Measurements from ENCODE around the gene DPYSL4.

DPYSL4 gene

DNA sequence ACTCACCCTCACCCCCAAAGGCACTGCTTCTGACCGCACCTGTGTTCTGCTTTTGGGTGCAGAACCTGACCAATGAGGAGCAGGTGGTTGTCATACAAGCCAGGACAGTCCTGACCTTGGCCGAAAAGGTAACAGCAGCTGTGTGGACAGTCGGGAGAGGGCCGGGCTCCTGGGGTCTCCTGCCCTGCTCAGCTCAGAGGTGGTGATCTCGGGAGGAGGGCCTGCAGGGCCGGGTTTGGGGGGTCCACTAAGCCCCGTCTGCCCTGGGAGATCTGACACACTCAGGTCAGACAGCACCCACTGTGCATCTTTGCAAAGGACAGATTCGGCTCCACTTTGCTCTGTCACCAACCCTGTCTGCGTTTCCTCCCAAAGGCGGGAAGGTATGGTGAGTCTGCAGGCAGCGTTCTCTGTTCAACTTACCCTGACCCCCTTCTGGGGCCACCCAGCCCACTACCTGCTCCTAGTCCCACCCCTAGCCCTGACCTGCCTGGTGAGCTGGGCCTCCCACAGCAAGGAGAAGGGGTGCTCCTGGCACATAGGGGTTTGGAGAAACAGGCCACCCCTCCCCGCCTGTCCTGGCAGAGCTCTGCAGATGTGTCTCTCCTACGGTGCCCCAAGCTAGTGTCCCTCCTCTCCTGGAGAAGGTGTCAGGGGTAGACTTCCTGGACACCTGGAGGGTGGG lies 33.7 kb upstream of the DPYSL4 start:
- no peak for TF ChIP-seq Cebpa-rat (IDR thresholded peaks at IDR 0.05)
- H3K27ac ChIP-seq: no peak overlapping the region
- H3K4me1 ChIP-seq: peaks cover 0 to 32% (median 14%) of the 10 kb centered on the region in 10 experiments; a peak in 10 of 20 replicates
- H4K20me1 ChIP-seq: 0 out of 22 replicates have a peak, but pooled peaks cover 0 to 20% (median 0%) of the 10 kb centered on the region in 11 experiments
- H3K9me3 ChIP-seq (replicated peaks in 1 of 11): no peaks in the 10 kb centered on the region
- H3K27me3 ChIP-seq: no peaks in the 10 kb centered on the region
- H3K4me2 ChIP-seq: peak overlapping the region in 1 of 11 experiments; percentile 23; a peak in 1 of 22 replicates
- no peak overlapping the region for H3K4me3 ChIP-seq
- H3K36me3 ChIP-seq: no peaks in the 10 kb centered on the region
- no peak overlapping the region for H3K9ac ChIP-seq

DNA sequence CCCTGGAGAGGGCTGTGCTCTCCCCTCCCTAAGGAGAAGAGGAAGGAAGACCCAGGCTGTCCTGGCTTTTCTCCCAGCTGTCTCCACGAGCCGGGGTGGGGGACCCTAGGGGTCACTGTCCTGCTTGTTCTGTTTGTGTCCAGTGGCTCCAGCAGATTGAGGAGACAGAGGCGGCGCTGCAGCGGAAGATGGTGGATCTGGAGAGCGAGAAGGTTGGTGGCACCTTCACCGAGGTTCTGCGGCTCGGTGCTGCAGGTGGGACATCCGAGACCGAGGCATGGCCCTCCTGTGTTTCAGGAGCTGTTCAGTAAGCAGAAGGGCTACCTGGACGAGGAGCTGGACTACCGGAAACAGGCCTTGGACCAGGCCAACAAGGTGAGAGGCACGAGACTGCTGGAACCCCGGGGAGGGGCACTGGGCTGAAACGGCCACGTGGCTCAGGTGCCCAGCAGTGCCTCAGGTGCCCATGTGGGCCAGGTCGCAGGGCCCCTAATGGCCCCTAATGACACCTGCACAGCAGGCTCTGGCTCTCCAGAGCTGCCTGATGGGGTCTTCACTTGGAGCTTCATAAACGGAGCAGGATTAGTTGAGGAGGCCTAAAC lies 33.0 kb upstream of the DPYSL4 start:
- Histone ChIP-seq H3K9me3 (replicated peaks in 1 of 11) (no peaks in the 10 kb centered on the region), H3K27ac (no peak overlapping the region), H3K27me3 (no peaks in the 10 kb centered on the region), H3K4me3 (no peak overlapping the region), H4K20me1 (0 out of 22 replicates have a peak, but pooled peaks cover 0 to 14% (median 0%) of the 10 kb centered on the region in 11 experiments), H3K4me1 (peaks cover 0 to 32% (median 14%) of the 10 kb centered on the region in 10 experiments; a peak in 10 of 20 replicates), H3K9ac (no peak overlapping the region), H3K4me2 (peak overlapping the region in 4 of 11 experiments; percentile 17 to 40 (median 26); a peak in 4 of 22 replicates), H3K36me3 (no peaks in the 10 kb centered on the region)
- TF ChIP-seq Cebpa-rat (IDR thresholded peaks at IDR 0.05): no peak

DNA sequence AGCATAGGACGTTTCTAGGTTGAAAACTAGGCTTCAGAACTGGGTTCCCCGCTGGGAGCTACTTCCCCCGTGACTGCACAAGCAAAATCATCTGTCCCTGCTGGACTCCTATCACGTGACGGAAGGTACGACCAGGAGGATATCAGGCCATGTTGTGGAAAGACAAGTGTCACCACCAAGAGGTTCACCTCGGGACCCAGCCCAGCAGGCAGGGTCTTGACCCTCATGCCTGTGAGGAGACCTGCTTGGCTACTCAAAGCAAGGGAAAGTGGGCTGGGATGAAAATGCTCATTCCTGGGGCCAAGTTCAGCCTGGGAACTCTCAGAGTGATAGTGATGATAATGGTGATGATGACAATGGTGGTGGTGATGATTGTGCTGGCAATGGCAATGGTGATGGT lies 32.3 kb upstream of the DPYSL4 start:
- no peak for TF ChIP-seq Cebpa-rat (IDR thresholded peaks at IDR 0.05)
- Histone ChIP-seq H3K4me2 (no peak overlapping the region), H3K4me3 (no peak overlapping the region), H3K4me1 (peaks cover 0 to 38% (median 19%) of the 10 kb centered on the region in 10 experiments; a peak in 10 of 20 replicates), H3K9ac (no peak overlapping the region), H3K9me3 (replicated peaks in 1 of 11) (no peaks in the 10 kb centered on the region), H3K27ac (no peak overlapping the region), H3K27me3 (no peaks in the 10 kb centered on the region), H4K20me1 (0 out of 22 replicates have a peak, but pooled peaks cover 0 to 14% (median 0%) of the 10 kb centered on the region in 11 experiments), H3K36me3 (no peaks in the 10 kb centered on the region)

DNA sequence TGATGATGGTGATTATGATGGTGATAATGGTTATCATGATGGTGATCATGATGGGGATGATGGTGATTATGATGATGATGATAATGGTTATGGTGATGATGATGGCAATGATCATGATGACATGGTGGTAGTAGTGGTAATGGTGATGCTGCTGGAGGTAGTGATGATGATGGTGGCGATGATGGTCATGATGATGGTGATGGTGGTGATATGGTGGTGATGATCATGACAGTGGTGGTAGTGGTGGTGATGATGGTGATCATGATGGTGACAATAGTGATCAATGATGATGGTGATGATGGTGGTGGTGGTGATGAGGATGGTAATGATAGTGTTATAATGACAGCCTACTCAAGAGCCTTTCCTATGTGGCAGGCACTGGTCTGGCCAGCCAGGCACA lies 31.8 kb upstream of the DPYSL4 start:
- Histone ChIP-seq H4K20me1 (0 out of 22 replicates have a peak, but pooled peaks cover 0 to 14% (median 0%) of the 10 kb centered on the region in 11 experiments), H3K36me3 (no peaks in the 10 kb centered on the region), H3K9me3 (replicated peaks in 1 of 11) (no peaks in the 10 kb centered on the region), H3K9ac (no peak overlapping the region), H3K27ac (no peak overlapping the region), H3K4me3 (no peak overlapping the region), H3K27me3 (no peaks in the 10 kb centered on the region), H3K4me1 (peaks cover 0 to 40% (median 23%) of the 10 kb centered on the region in 10 experiments; a peak in 10 of 20 replicates), H3K4me2 (no peak overlapping the region)
- TF ChIP-seq Cebpa-rat (IDR thresholded peaks at IDR 0.05): no peak

DNA sequence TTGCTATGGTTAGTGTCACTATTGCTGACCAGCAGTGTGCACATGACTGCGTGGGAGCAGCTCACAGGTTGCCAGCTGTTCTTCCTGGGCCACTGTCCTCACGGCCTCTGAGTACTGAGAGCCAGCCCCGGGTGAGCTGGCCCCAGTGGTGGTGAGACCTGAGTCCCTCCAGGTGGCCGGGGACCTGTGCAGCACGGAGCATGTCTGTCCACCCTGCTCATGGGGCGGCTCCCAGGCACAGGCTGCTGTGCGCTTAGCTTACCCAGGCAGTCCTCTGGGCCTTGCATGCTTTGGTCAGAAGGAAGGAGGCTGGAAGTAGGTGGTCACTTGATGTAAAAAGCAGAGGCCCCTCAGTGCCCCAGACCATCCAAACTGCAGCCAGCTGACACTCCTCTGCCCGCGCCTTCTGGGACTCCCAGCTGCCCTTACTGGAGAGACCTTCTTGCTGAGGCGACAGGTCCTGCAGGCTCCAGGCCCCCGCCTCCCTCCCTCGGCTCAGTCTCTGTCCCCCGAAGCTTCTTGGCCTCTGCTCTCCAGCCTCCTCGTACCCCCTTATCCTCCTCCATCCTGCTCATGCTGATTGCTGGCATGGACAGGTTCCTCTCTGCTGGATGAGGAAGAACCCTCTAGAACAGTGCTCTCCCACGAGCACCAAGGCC lies 30.9 kb upstream of the DPYSL4 start:
- 0 out of 22 replicates have a peak, but pooled peaks cover 0 to 14% (median 0%) of the 10 kb centered on the region in 11 experiments for H4K20me1 ChIP-seq
- H3K27me3 ChIP-seq: no peaks in the 10 kb centered on the region
- H3K4me3 ChIP-seq: no peak overlapping the region
- H3K9me3 ChIP-seq (replicated peaks in 1 of 11): no peaks in the 10 kb centered on the region
- TF ChIP-seq Cebpa-rat (IDR thresholded peaks at IDR 0.05): no peak
- H3K36me3 ChIP-seq: no peaks in the 10 kb centered on the region
- H3K4me2 ChIP-seq: no peak overlapping the region
- H3K27ac ChIP-seq: no peak overlapping the region
- H3K9ac ChIP-seq: no peak overlapping the region
- H3K4me1 ChIP-seq: peaks cover 0 to 40% (median 23%) of the 10 kb centered on the region in 10 experiments; a peak in 10 of 20 replicates

DNA sequence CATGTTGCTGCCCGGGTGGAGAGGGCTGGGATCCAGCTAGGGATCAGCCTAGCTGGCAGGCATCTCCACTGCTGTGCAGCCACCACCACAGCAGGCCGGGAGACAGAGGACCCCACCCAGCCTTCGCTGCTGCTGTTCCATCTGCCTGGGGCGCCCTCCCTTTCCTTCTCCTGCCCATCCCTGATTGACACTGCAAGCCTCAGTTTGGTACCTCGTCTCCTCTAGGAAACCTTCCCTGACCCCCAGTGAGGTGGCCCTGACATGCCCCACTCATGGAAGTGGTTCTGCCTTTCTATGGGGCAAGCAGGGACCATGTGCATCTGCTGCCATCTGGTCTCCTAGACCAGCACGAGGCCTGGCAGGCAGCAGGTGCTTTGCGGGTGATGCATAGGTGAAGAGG lies 30.4 kb upstream of the DPYSL4 start:
- Histone ChIP-seq H3K9me3 (replicated peaks in 1 of 11) (no peaks in the 10 kb centered on the region), H3K27ac (no peak overlapping the region), H3K27me3 (no peaks in the 10 kb centered on the region), H3K9ac (no peak overlapping the region), H3K4me2 (no peak overlapping the region), H4K20me1 (0 out of 22 replicates have a peak, but pooled peaks cover 0 to 14% (median 0%) of the 10 kb centered on the region in 11 experiments), H3K4me1 (peaks cover 0 to 38% (median 23%) of the 10 kb centered on the region in 10 experiments; a peak in 11 of 20 replicates), H3K36me3 (no peaks in the 10 kb centered on the region), H3K4me3 (no peak overlapping the region)
- no peak for TF ChIP-seq Cebpa-rat (IDR thresholded peaks at IDR 0.05)

DNA sequence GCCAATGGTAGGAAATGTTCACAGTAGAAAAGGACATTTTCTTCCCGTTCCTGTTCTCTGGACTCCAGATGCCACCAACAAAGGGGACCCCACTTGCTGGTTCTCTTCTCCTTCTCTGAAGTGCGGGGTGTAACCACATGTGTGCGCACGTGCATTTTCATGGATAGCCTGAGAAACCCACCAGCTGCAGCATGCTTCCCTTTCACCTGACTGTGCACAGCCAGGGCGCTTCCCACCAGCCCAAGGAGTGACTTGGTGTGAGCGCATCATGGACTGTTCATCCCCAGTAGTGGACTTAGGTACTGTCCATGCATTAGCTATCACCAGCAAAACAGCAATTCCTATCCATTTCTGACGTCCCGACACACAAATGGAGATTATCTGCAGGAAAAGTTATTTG lies 29.6 kb upstream of the DPYSL4 start:
- TF ChIP-seq Cebpa-rat (IDR thresholded peaks at IDR 0.05): no peak
- Histone ChIP-seq H3K4me3 (no peak overlapping the region), H3K27ac (no peak overlapping the region)

DNA sequence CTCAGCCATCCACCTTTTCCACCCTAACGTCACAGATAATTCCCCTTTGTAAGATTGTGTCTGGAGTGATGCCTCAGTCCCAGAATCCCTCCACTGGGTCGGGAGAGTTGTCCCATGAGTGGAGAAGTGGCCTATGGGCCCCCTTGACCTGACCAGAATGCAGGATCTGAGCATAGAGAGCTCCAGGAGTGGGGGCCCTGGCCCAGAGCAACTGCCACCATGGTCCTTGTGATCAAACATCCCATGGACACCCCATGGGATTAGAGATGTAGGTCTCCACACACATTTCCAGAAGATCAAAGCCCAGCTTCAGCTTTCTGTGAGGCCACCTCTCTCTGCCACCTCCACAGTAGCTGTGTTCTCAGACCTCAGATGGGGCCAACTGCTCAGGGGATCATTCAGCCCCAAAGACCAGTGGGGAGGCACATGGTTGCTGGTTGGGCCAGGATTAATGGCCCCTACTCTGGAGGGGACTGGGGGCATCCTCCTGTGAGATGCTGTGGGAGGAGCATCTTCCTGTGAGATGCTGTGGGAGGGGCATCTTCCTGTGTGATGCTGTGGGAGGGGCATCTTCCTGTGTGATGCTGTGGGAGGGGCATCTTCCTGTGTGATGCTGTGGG lies 28.5 kb upstream of the DPYSL4 start:
- no peak overlapping the region for H3K4me2 ChIP-seq
- H3K9me3 ChIP-seq (replicated peaks in 1 of 11): no peaks in the 10 kb centered on the region
- H3K4me3 ChIP-seq: no peak overlapping the region
- peaks cover 15 to 36% (median 29%) of the 10 kb centered on the region in 10 experiments for H3K4me1 ChIP-seq
- peaks cover 0 to 5% (median 0%) of the 10 kb centered on the region in 11 experiments; a peak in 1 of 22 replicates for H4K20me1 ChIP-seq
- no peak overlapping the region for H3K9ac ChIP-seq
- H3K36me3 ChIP-seq: no peaks in the 10 kb centered on the region
- H3K27me3 ChIP-seq: peaks cover 0 to 6% (median 0%) of the 10 kb centered on the region in 11 experiments; a peak in 3 of 22 replicates
- H3K27ac ChIP-seq: no peak overlapping the region; a peak in 1 of 22 replicates
- TF ChIP-seq Cebpa-rat (IDR thresholded peaks at IDR 0.05): no peak

More for the DNA sequence above, 29.6 kb upstream of the DPYSL4 start:
- Histone ChIP-seq H3K4me1 (peaks cover 4 to 36% (median 23%) of the 10 kb centered on the region in 10 experiments), H3K4me2 (no peak overlapping the region), H3K27me3 (no peaks in the 10 kb centered on the region), H3K9me3 (replicated peaks in 1 of 11) (no peaks in the 10 kb centered on the region), H3K9ac (no peak overlapping the region), H4K20me1 (0 out of 22 replicates have a peak, but pooled peaks cover 0 to 10% (median 0%) of the 10 kb centered on the region in 11 experiments), H3K36me3 (no peaks in the 10 kb centered on the region)

Data from BLaER1 treated with 17β-estradiol and CSF1 and Interleukin-3, amounts not matched to agents 10 nM and 100 nM (cell line).